Left ventricle myocardium inferior (tissue), 1 donor: ENCODE results near the gene CDC42EP3. TPM values are rescaled to one million over a fixed set of nuclear protein-coding genes. Genes with fewer than 3 reads are reported as not detected.

Experiments
- DNase-seq: peaks from one replicate; pipeline ENCODE4 v3.0.0-alpha.2; 2020
- H3K27ac ChIP-seq: fragments of 200-600 bp; replicated peaks from 2 replicates; pipeline ENCODE4 v1.8.0; 2021
- H3K27me3 ChIP-seq: fragments of 200-600 bp; 2 replicates; pipeline ENCODE4 v1.8.0; 2021; ENCODE audit warnings: low read depth
- H3K36me3 ChIP-seq: fragments of 200-600 bp; 2 replicates; pipeline ENCODE4 v1.8.0; 2021
- H3K4me1 ChIP-seq: fragments of 200-600 bp; 2 replicates; pipeline ENCODE4 v1.8.0; 2021
- H3K4me3 ChIP-seq: fragments of 200-600 bp; 2 replicates; pipeline ENCODE4 v1.8.0; 2021; ENCODE audit warnings: mild to moderate bottlenecking, moderate library complexity
- H3K9me3 ChIP-seq: fragments of 200-600 bp; replicated peaks from 2 replicates; pipeline ENCODE4 v1.8.0; 2021
- CTCF ChIP-seq: fragments of 200-600 bp; IDR thresholded peaks from 2 replicates; pipeline ENCODE4 v1.8.0; 2021; ENCODE audit warnings: antibody characterized with exemption, mild to moderate bottlenecking, borderline replicate concordance
- intact Hi-C: fragments of 100-400 bp; cut with micrococcal nuclease; formaldehyde crosslinking; loops from one replicate; pipeline ENCODE4 v1.11.0; 2022
- total RNA-seq: library from RNA; stranded (reverse); fragmentation: NEBNext Ultra II Directional; extraction: Animal tissue kit (Norgen Biotek cat#: 25700); gene quantifications from one replicate; pipeline ENCODE4 v1.2.1, GENCODE V29; 2021
- donor health status: DM: no; HTN: yes; CAD: no; lungs with severe emphysema.

CDC42EP3 gene
- total RNA-seq, 1 donor from 2014 or later = 81.9 TPM

- Histone ChIP-seq H3K36me3 (no peaks in the 10 kb centered on the region), H3K4me1 (peaks cover 99% of the 10 kb centered on the region), H3K27ac (peak overlapping the region; percentile 98), H3K27me3 (no peaks in the 10 kb centered on the region), H3K9me3 (no peaks in the 10 kb centered on the region), H3K4me3 (no peak overlapping the region)
- no peak for DNase-seq
- intact Hi-C loops = no loop called here
- TF ChIP-seq CTCF = no peak
These were observed 19.2 kb downstream of the CDC42EP3 start for GRCh38 chr2:37652199-37652640.

GRCh38 chr2:37650548-37651093 lies 20.8 kb downstream of the CDC42EP3 start:
- no peak for DNase-seq
- no peak for TF ChIP-seq CTCF
- Histone ChIP-seq H3K4me3 (peak overlapping the region; percentile 20), H3K4me1 (peaks cover 100% of the 10 kb centered on the region), H3K27me3 (no peaks in the 10 kb centered on the region), H3K27ac (peak overlapping the region; percentile 98), H3K36me3 (peaks cover 9% of the 10 kb centered on the region), H3K9me3 (no peaks in the 10 kb centered on the region)
- intact Hi-C loops = no loop called here

GRCh38 chr2:37649518-37649917 lies 21.9 kb downstream of the CDC42EP3 start:
- no peak for TF ChIP-seq CTCF
- peaks cover 100% of the 10 kb centered on the region for H3K4me1 ChIP-seq
- no peaks in the 10 kb centered on the region for H3K27me3 ChIP-seq
- intact Hi-C loops = loop anchor here (5.0 kb wide), 1 partner anchor 228 kb away; no protein-coding TSS in a partner anchor
- H3K9me3 ChIP-seq = no peaks in the 10 kb centered on the region
- H3K27ac ChIP-seq = peak overlapping the region; percentile 98
- H3K4me3 ChIP-seq = no peak overlapping the region
- peaks cover 11% of the 10 kb centered on the region for H3K36me3 ChIP-seq
- no peak for DNase-seq

GRCh38 chr2:37648331-37649011 lies 23.0 kb downstream of the CDC42EP3 start:
- H3K9me3 ChIP-seq = no peaks in the 10 kb centered on the region
- intact Hi-C loops = loop anchor here (5.0 kb wide), 1 partner anchor 229 kb away; no protein-coding TSS in a partner anchor
- DNase-seq = peak; percentile 71
- peak; percentile 50 for TF ChIP-seq CTCF
- peaks cover 22% of the 10 kb centered on the region for H3K36me3 ChIP-seq
- H3K27me3 ChIP-seq = no peaks in the 10 kb centered on the region
- peaks cover 100% of the 10 kb centered on the region for H3K4me1 ChIP-seq
- H3K4me3 ChIP-seq = peak overlapping the region; percentile 11
- peak overlapping the region; percentile 98 for H3K27ac ChIP-seq

GRCh38 chr2:37647971-37648330 lies 23.5 kb downstream of the CDC42EP3 start:
- H3K27me3 ChIP-seq = no peaks in the 10 kb centered on the region
- no peaks in the 10 kb centered on the region for H3K9me3 ChIP-seq
- H3K36me3 ChIP-seq = peaks cover 27% of the 10 kb centered on the region
- H3K27ac ChIP-seq = peak overlapping the region; percentile 98
- intact Hi-C loops = loop anchor here (5.0 kb wide), 1 partner anchor 229 kb away; no protein-coding TSS in a partner anchor
- peak overlapping the region; percentile 11 for H3K4me3 ChIP-seq
- peaks cover 100% of the 10 kb centered on the region for H3K4me1 ChIP-seq
- TF ChIP-seq CTCF = no peak
- DNase-seq = no peak
